Measurements from ENCODE around the gene FTCD.
A peak's percentile ranks its signal among the peaks of the same experiment; 100 is the strongest.
"Not testable (repeated sequence)": the region's sequence is repeated elsewhere in the genome, so short reads cannot be mapped to it uniquely, and the experiment has no call there.

The FTCD gene

DNA sequence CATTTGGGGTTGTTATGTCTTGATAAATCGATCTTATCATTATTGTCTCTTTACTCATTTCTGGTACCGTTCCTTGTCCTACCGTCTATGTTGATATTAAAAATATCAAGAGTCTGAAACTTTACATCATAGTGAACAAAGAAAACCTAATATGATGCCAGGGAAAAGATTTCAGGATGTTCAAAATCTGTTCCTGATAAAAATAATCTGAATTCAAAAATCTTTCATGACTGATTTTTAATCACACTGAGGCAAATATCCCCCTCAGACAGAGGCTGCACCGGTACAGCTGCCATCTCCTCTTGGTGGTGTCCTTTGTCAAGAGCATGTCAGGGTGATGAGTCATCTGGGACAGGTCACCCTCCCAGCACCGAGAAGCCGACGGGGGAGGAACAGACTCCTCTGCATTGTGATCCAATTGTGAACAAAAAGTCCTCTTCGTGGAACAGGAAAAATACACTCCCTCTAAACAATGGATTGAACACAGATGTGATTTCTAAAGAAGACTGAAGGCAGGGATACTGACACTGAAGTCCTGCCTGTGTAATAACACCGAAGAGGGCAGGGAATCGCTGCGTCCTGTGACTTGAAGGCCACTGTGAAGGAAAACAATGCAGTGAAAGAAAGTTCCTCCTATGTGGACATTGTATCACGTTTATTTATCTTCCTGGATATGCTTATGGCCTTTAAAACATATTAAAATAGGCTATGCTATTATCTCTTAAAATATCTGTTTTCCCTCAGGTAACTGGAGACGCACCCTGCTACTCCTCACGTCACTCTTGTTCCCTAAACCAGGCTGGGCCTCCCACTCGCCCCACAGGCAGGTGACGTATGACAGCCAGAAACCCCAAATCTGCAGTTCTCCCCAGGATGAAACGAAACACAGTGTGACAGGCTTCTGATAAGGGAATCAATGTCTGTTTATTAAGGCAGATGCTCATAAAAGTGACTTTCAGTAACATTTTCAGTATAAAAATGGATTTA lies 33.1 kb upstream of the FTCD start:
- DNase-seq, result peak; percentile 70

DNA sequence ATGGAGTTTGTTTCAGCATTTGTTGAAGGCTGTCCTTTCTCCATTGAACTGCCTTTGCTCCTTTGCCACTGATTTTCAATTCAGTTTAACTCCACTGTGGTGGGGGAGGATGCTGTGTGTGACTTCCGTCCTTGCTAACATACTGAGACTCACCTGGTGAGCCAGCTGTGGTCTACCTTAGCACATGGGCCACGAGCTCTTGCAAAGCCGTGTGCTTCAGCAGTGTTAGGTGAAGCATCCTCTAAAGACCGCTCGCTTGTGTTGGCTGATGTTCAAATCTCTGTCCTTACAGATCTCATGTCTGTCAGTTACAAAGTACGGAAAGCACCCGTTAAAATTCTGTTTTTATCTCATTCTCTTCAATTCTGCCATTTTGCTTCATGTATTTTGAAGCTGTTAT lies 32.4 kb upstream of the FTCD start:
- no peak for DNase-seq

DNA sequence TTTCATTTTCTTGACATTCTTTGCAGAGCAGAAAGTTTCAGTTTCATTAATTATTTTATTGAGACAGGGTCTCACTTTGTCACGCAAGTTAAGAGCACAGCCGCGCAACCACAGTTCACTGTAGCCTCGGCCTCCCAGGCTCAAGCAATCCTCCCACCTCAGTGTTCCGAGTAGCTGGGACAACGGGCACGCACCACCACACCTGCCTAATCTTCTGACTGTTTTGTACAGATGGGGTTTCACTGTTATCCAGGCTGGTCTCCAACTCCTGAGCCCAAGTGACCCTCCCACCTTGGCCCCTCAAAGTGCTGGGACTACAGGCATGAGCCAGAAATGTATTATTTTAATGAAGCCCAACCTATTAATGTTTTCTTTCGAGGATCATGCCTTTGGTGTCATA lies 31.9 kb upstream of the FTCD start:
- no peak for DNase-seq

DNA sequence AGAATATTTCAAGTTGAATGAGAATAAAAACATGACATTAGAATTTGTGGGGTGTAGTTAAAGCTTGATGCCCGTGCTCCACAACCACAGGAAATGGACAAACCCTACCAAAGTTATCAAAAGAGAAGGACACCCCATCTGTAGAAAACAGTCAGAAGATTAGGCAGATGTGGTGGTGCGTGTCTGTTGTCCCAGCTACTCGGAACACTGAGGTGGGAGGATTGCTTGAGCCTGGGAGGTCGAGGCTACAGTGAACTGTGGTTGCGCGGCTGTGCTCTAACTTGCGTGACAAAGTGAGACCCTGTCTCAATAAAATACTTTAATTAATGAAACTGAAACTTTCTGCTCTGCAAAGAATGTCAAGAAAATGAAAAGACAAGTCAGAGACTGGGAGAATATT lies 30.3 kb upstream of the FTCD start:
- no peak for DNase-seq

DNA sequence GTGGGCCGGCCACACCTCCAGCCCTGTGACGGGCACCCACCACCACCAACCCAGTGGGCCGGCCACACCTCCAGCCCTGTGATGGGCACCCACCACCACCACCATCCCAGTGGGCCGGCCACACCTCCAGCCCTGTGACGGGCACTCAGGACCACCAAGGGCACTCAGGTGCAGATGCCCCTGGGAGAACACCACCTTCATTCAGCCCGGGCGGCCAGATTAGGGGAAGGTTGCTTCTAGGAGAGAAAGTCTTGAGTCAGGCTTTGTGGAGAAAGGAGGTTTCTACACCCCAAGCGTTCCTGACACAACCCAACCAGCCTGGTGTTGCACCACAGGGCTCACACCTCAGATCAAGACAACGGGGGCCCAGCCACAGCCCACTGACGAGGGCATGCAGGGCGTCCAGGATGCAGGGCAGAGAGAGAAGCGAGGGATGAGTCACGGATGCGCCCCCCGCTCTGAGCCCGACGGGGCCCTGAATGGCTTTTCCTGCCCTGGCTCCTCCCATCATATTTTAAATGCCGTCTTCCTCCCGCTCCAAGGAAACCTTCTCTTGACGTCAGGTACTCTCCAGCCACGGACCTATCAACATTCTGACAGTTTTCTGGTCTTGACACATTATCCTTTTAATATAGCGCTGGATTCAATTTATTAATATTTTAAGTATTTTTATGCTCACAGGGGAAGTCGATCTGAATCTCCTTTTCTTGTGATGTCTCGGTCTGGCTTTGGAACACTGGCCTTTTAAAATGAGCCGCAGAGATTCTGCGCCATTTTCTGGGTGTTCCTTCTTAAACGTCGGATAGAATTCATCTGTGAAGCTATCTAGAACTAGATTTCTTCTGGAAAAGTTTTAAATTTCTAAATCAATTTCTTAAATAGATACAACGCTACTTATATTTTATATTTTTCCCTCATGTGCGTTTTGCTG lies 29.5 kb upstream of the FTCD start:
- DNase-seq, result peak; percentile 77

DNA sequence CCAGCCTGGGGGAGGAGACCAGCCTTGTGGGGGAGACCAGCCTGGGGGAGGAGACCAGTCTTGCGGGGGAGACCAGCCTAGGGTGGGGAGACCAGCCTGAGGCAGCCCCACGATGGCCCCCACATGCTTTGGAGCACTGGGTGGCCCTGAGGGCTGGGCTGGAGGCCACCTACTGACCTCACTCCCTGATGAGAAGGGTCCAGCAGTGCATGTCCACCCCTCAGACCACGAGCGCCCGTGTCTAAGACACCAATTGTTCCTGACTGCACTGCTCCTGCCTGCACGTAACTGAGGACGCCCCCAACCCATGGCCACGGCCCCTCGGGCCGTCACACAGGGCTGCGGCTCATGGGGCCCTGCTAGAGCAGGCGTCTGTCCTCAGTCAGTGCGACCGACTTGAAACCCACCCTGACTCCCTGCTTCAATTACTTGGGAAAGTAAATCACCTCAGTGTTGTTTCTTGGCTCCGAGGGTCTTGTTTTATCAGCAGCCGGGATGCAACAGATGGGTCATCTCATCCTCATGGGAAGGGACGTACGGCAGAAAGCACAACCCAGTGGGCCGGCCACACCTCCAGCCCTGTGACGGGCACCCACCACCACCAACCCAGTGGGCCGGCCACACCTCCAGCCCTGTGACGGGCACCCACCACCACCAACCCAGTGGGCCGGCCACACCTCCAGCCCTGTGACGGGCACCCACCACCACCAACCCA lies 28.7 kb upstream of the FTCD start, which contains the start of gene SPATC1L:
TSS of gene SPATC1L (minus strand) at position 550 of the 715 bp plus-strand sequence. CDS start 1,643 bp downstream, outside the sequence.
- DNase-seq, result peak; percentile 77

DNA sequence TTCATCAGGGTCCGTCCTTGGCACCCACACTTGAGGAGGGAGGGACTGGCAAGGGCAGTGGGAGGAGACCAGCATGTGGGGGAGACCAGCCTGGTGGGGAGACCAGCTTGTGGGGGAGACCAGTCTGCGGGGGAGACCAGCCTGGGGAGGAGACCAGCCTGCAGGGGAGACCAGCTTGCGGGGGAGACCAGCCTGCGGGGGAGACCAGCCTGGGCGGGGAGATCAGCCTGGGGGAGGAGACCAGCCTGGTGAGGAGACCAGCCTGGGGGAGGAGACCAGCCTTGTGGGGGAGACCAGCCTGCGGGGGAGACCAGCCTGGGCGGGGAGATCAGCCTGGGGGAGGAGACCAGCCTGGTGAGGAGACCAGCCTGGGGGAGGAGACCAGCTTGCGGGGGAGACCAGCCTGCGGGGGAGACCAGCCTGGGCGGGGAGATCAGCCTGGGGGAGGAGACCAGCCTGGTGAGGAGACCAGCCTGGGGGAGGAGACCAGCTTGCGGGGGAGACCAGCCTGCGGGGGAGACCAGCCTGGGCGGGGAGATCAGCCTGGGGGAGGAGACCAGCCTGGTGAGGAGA lies 28.0 kb upstream of the FTCD start:
- not testable (repeated sequence) for DNase-seq

DNA sequence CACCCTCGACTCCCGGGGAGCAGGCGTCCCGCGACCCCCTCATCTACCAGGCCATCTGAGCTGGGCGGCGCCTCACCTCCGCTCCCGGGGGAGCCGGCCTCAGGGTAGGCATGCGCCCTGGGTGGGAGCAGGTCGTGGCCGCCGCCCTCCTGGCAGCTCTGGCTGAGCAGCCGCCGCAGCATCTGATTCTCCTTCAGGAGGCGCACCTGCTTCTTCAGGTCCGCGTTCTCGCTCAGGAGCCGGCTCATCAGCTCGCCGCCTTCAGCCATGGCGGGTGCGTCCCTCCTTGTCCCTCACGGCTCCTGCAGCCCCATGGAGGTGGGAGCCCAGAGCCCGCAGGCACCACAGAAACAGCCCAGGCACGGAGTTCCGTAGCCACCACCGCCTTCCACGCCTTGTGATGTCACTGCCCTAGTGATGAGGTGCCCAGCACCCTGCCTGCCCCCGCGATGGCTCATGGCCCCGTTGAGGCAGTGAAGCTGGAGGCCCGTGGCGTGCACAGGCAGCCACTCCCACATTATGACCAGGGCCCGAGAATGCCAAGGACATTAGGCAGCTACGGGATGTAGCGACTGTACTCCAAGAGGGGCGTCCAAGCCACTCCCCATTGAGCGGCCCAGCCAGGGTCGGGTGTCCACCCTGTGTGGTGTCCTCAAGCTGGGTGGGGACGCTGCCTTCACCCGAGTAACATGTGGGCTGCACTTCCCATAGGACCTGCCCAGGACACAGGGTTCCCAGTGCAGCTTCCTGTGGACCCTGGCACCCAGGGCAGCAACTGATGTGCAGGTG lies 27.4 kb upstream of the FTCD start:
- no peak for DNase-seq

DNA sequence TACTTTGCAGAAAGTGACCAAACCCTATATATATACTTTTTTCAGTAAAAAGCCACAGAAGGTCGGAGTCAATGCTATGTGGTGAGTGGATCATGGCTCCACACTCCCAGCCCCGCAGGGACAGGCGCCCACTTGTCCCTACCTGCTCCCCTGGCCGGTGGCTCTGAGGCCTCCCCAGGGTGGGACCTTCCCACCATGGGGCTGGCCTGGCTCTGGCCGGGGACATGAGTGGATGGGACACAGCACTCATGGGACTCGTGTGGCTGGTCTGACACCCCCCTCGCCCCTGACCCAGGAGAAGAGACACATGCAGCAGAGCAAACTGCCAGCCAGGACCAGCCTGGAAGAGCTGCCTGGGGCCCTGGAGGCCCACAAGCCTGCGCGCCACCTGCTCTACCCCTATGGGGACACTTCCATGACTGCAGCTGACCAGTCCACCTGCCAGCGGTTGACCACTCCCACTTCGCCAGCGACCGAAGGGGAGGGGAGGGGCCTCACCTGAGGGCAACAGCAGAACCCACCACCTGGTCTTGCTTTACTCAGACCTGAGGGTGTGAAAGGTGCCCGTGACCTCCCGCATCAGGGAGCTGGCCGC lies 26.7 kb upstream of the FTCD start:
- no peak for DNase-seq

DNA sequence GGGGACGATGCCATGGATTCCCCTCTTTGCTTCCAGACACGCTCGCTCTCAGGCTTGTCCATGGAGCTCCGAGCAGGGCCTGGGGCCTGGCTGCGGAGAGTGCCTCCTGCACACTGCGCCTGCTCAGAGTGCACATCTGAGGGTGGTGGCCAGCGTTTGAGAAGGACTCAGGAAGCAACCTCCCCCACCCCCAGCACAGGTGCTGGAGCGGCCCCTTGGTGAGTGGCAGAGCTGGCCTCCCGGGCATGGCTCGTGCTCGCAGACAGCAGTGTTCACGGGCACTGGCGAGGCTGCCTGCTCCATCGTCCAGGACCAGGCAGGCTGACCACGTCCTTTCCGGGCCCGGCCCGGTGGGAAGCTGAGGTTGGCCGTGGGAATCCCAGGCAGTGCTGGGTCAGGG lies 26.1 kb upstream of the FTCD start:
- DNase-seq, result no peak

DNA sequence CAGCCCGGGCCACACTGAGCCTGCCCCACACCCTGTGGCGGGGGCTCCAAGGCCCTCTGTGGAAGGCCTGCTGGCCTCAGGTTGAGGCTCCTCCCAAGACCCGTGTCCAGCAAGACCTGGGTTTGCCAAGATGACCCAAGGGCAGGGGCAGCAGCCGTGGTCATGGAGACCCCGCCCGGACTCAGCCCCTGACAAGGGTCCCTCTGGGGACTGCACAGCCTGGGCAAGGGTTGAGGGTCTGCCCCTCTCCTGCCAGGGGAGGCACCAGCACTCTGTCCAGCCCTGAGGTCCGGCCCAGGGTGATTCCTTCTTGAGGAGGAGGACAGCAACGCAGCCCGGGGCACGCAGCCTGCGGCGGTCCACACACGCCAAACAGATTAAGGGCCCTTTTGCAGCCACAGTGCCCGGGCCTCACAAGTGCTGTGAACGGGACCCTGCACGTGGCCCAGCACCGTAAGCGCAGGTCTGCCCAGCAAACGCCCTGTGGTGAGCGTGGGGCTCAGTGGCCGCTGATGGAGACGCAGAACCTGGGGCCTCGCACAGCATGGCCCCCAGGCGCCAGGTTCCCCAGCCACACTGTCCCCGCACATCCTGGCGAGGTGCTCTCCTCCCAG lies 25.5 kb upstream of the FTCD start:
- DNase-seq, result no peak

DNA sequence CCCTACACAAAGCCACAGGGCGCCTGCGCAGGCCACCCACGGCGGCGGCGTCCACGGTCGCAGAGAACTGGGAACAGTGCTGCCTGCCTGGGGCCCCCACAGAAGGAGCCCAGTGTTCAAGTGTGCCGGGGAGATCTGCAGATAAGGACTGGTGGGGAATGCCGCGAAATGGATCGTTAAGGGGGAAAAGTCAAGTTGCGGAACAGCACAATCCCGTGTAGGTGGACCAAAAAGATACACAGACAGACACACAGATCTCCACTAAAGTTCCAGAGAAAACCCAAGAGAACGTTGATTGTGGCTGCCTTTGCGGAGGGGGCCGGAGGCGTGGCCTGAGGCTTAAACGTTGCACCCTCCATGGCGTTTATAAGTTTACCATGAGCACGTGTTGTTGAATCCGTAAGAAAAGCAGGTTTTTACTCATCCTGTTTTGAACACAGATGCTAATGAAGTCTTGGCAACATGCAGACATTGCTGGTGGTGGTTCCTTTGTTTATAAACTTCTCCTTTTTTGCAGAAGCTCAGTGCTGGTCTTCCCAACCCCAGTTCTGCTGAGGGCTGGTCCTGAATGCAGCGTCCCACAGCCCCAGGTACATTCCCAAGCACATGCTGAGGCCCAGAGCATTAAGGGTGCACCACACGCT lies 24.8 kb upstream of the FTCD start:
- DNase-seq, result no peak

DNA sequence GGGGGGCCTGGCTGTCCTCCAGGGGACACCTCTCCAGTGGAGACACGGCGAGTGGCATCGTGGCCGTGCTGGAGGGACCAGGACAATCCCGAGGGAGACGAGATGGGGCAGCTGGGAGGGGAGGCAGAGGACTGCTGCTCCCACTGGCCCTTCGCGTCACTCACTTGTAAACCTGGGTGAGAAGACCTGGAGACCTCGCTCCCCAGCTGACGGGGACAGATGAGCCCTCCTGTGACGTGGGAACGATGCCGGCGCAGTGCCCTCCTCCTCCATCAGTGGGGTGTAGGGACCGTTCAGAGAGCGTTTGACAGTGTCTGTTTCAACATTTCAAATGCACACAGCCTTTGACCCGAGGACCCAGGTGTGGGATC lies 24.3 kb upstream of the FTCD start:
- no peak for DNase-seq

DNA sequence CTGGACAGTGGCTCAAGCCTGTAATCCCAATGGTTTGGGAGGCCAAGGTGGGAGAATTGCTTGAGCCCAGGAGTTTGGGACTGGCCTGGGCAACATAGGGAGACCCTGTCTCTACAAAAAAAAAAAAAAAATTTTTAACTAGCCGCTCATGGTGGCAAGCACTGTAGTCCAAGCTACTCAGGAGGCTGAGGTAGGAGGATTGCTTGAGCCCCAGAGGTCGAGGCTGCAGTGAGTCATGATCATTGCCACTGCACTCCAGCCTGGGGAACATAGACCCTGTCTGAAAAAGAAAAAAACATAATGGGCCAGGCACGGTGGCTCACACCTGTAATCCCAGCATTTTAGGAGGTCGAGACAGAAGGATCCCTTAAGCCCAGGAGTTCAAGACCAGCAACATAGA lies 23.6 kb upstream of the FTCD start:
- no peak for DNase-seq

DNA sequence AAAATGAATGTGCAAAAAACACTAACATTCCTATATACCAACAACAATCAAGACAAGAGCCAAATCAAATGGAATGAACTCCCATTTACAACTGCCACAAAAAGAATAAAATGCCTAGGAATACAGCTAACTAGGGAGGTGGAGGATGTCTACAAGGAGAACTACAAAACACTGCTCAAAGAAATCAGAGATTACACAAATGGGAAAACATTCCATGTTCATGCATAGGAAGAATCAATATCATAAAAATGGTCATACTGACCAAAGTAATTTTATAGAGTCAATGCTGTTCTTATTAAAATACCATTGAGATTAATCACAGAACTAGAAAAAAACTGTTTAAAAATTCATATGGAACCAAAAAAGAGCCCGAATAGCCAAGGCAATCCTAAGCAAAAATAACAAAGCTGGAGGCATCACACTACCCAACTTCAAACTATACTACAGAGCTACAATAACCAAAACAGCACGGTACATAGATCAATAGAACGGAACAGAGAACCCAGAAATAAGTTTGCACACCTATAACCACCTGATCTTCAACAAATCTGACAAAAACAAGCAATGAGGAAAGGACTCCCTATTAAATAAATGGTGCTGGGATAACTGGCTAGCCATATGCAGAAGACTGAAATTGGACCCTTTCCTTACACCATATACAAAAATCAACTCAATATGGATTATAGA lies 21.2 kb upstream of the FTCD start:
- not testable (repeated sequence) for DNase-seq

DNA sequence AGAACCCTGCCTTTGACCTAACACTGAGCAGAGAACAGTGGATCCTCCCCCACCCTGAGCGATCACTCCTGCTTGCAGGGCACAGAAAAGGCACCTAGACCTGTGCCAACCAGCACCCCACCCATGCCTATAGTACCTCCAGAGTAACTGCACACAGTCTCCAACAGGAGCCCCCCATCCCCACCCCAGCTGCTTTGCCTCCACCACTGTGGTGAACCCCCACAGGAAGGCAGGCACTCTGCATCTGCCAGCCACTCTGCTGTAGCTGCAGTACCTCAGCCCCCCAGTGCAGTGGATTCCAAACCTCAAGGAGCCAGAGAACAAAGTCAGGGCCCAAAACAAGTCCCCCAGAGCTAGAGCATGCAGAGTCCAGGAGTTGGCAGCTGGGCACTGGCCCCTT lies 18.2 kb upstream of the FTCD start:
- no peak for DNase-seq

DNA sequence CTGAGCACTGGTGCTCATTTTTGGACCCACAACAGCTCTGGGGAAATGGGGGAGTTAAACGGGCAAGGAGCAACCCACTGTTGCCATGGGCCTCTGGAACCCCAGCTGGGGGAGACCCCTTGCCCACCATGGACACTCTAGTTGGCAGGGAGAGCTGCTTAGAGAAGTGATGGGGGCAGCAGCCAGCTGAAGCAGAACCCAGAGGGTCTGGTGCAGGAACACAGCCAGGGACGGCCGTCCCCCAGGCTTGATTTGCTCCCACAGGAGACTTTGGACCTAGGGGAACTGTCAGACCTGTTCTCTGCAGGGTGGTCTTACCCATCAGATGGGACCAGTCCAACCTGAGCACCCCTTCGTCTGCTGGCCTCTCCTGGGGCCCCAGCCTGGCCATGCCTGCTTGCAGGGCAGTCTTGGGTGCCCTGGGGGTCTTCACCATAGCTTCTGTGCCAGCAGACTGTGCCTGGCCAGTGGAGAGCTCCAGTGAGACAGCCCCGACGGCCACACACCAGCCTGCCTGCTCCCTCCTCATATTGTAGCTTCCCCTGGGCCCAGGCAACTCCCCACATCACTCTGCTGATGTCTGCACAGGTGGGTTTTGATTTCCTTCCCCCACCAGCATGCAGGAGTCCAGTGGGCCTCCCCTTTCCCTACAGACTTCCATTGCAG lies 17.6 kb upstream of the FTCD start:
- no peak for DNase-seq

DNA sequence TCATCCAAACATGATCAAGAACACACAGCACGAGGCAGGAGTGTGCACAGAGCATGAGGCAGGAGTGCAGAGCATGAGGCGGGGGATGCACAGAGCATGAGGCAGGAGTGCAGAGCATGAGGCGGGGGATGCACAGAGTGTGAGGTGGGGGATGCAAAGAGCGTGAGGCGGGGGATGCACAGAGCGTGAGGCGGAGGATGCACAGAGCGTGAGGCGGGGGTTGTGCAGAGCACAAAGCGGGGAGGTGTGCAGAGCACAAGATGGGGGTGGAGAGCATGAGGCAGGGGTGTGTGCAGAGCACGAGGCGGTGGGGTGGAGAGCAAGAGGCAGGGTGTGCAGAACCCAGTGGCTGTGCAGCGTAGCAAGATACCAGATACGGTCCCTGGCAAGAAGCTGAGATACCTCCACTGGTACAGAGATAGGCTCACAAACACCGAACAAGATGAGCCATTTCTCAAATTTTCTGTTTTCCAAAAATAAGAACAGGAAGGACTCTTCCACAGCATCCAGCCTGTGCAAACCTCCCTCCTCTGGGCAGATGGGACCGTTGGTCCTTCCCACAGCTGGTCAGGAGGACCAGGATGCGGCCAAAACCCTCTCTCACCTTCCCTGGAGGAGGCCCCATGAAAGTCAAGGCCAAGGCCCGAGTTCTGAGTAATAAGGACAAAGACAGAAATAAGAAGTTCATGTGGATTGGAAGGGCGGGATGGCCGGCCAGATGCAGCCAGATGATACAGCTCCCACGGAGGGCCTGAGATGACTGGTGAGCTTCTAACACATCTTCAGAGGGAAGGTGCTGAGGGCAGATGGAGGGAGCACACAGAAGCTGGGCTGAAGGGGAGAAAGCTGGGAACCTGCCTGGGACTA lies 16.9 kb upstream of the FTCD start:
- DNase-seq, result no peak
